A673 (cell line): ENCODE results near the gene ZC3H18. TPM values are rescaled to one million over a fixed set of nuclear protein-coding genes. Genes with fewer than 3 reads are reported as not detected.
A peak's percentile ranks its signal among the peaks of the same experiment; 100 is the strongest.

Experiments used
- BruUV-seq: library from RNA; stranded (reverse); fragments of 400-500 nt; replicated peaks from 2 replicates; lab custom pipeline; 2021; lab: Mats Ljungman, UMichigan
- CTCF ChIA-PET: fragments of 300-600 bp; sonication (Branson Sonifier 250); formaldehyde crosslinking; loops from one replicate; lab custom pipeline; 2022; ENCODE audit warnings: antibody characterized with exemption; lab: Charles Lee
- POLR2A ChIA-PET: fragments of 300-600 bp; sonication (Branson Sonifier 250); formaldehyde crosslinking; loops from one replicate; lab custom pipeline; 2022; ENCODE audit warnings: antibody characterized with exemption; ENCODE audit not compliant: low non-redundant PET; lab: Charles Lee
- DNase-seq: peaks from one replicate; pipeline ENCODE4 v3.0.0-alpha.2; 2015; ENCODE audit warnings: low spot score
- H3K27ac ChIP-seq: fragments of 200-600 bp; sonication (generic); 2 replicates; pipeline ENCODE4 v1.5.1; 2016; ENCODE audit warnings: mixed run types, low read depth, mild to moderate bottlenecking, mixed read lengths, antibody characterized with exemption, low read length; ENCODE audit not compliant: poor library complexity, severe bottlenecking
- H3K27me3 ChIP-seq: fragments of 200-600 bp; sonication (generic); replicated peaks from 2 replicates; pipeline ENCODE4 v1.6.1; 2017; ENCODE audit warnings: mixed run types, low read depth, mild to moderate bottlenecking, mixed read lengths, antibody characterized with exemption, low read length; ENCODE audit not compliant: insufficient read depth, poor library complexity
- H3K36me3 ChIP-seq: fragments of 200-600 bp; sonication (generic); 2 replicates; pipeline ENCODE4 v1.6.1; 2016; ENCODE audit warnings: mixed run types, mild to moderate bottlenecking, mixed read lengths, antibody characterized with exemption, low read length; ENCODE audit not compliant: insufficient read depth, poor library complexity, severe bottlenecking
- H3K4me1 ChIP-seq: fragments of 200-600 bp; sonication (generic); 2 replicates; pipeline ENCODE4 v1.6.1; 2017; ENCODE audit warnings: mixed run types, mild to moderate bottlenecking, mixed read lengths, antibody characterized with exemption, low read length; ENCODE audit not compliant: insufficient read depth, poor library complexity, severe bottlenecking
- H3K4me3 ChIP-seq: fragments of 200-600 bp; sonication (generic); 2 replicates; pipeline ENCODE4 v1.5.1; 2016; ENCODE audit warnings: low read depth, mixed run types, mild to moderate bottlenecking, mixed read lengths, low read length; ENCODE audit not compliant: poor library complexity, severe bottlenecking
- H3K9me3 ChIP-seq: fragments of 200-600 bp; sonication (generic); 2 replicates; pipeline ENCODE4 v1.6.1; 2016; ENCODE audit warnings: mixed run types, low read depth, mild to moderate bottlenecking, mixed read lengths, antibody characterized with exemption, low read length; ENCODE audit not compliant: poor library complexity, severe bottlenecking
- EZH2 ChIP-seq: fragments of 200-600 bp; sonication (generic); IDR thresholded peaks from 2 replicates; pipeline ENCODE4 v1.6.1; 2017; ENCODE audit warnings: borderline replicate concordance, low read depth, mild to moderate bottlenecking, mixed read lengths, antibody characterized with exemption, low read length; ENCODE audit not compliant: poor library complexity, severe bottlenecking
- intact Hi-C: fragments of 100-400 bp; cut with micrococcal nuclease; formaldehyde crosslinking; loops from one replicate; pipeline ENCODE4 v1.10.0; 2022; ENCODE audit not compliant: unreplicated experiment
- total RNA-seq: library from RNA; stranded (reverse); gene quantifications from 2 replicates; pipeline ENCODE4 v1.2.3, GENCODE V29; 2021
- TF ChIP-seq, protein P1 (sequence below): fragments of 300-800, 200-600 bp; sonication (generic); conservative IDR thresholded peaks from 2 replicates; pipeline ENCODE4 v1.5.1; 2017; ENCODE audit warnings: low read depth, mild to moderate bottlenecking, antibody characterized with exemption, low read length, moderate library complexity, mixed read lengths

The ZC3H18 gene
- total RNA-seq, 1 experiment from 2014 or later = 83.4 TPM

- intact Hi-C loops = no loop called here
- CTCF ChIA-PET = interaction anchor here (1.2 kb wide), 1 partner anchor 14 kb away, joined by 11 read pairs; no protein-coding TSS in a partner anchor
Observed at GRCh38 chr16:88671806-88672205, 101.6 kb downstream of the ZC3H18 start.

GRCh38 chr16:88672776-88673175, 102.6 kb downstream of the ZC3H18 start:
- TF ChIP-seq, protein P1, sequence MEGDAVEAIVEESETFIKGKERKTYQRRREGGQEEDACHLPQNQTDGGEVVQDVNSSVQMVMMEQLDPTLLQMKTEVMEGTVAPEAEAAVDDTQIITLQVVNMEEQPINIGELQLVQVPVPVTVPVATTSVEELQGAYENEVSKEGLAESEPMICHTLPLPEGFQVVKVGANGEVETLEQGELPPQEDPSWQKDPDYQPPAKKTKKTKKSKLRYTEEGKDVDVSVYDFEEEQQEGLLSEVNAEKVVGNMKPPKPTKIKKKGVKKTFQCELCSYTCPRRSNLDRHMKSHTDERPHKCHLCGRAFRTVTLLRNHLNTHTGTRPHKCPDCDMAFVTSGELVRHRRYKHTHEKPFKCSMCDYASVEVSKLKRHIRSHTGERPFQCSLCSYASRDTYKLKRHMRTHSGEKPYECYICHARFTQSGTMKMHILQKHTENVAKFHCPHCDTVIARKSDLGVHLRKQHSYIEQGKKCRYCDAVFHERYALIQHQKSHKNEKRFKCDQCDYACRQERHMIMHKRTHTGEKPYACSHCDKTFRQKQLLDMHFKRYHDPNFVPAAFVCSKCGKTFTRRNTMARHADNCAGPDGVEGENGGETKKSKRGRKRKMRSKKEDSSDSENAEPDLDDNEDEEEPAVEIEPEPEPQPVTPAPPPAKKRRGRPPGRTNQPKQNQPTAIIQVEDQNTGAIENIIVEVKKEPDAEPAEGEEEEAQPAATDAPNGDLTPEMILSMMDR = peak; percentile 59
- no peak for TF ChIP-seq EZH2
- Histone ChIP-seq H3K27ac (no peak overlapping the region), H3K9me3 (no peaks in the 10 kb centered on the region), H3K27me3 (no peaks in the 10 kb centered on the region), H3K36me3 (no peaks in the 10 kb centered on the region), H3K4me1 (no peaks in the 10 kb centered on the region), H3K4me3 (no peak overlapping the region)
- no TSS peak for BruUV-seq
- intact Hi-C loops = no loop called here
- POLR2A ChIA-PET = interaction anchor here (0.5 kb wide), 1 partner anchor 552 kb away, joined by 7 read pairs; no protein-coding TSS in a partner anchor
- CTCF ChIA-PET = interaction anchor here (0.6 to 1.2 kb wide), 4 partner anchors 13 to 574 kb away, joined by 3 to 11 read pairs (median 4); no protein-coding TSS in a partner anchor
- peak; percentile 45 for DNase-seq

More at GRCh38 chr16:88671806-88672205, 101.6 kb downstream of the ZC3H18 start:
- H3K27ac ChIP-seq = no peak overlapping the region
- no peak for DNase-seq
- TF ChIP-seq, protein P1 = no peak
- no peak for TF ChIP-seq EZH2
- no TSS peak for BruUV-seq
- H3K36me3 ChIP-seq = no peaks in the 10 kb centered on the region
- H3K27me3 ChIP-seq = no peaks in the 10 kb centered on the region
- POLR2A ChIA-PET = no interaction called here
- H3K4me3 ChIP-seq = no peak overlapping the region
- H3K4me1 ChIP-seq = no peaks in the 10 kb centered on the region
- H3K9me3 ChIP-seq = no peaks in the 10 kb centered on the region

- H3K4me3 ChIP-seq = no peak overlapping the region
- H3K36me3 ChIP-seq = no peaks in the 10 kb centered on the region
- no peaks in the 10 kb centered on the region for H3K27me3 ChIP-seq
- TF ChIP-seq, protein P1 = no peak
- no peak for TF ChIP-seq EZH2
- DNase-seq = no peak
- no peaks in the 10 kb centered on the region for H3K9me3 ChIP-seq
- intact Hi-C loops = no loop called here
- CTCF ChIA-PET = no interaction called here
- no peak overlapping the region for H3K27ac ChIP-seq
- POLR2A ChIA-PET = no interaction called here
- no TSS peak for BruUV-seq
- H3K4me1 ChIP-seq = no peaks in the 10 kb centered on the region
Observed at GRCh38 chr16:88673716-88674379, 103.6 kb downstream of the ZC3H18 start.
